ENCODE data around the gene PRKAG2.

PRKAG2 gene

GRCh38 chr7:151738925-151739324 is 138.0 kb downstream of the PRKAG2 start:
- no peak for DNase-seq

GRCh38 chr7:151736403-151736909 is 140.5 kb downstream of the PRKAG2 start:
- DNase-seq, result peak; percentile 97

- no peak for DNase-seq
Measured at GRCh38 chr7:151735851-151736402, 141.0 kb downstream of the PRKAG2 start.

- no peak for DNase-seq
Measured at GRCh38 chr7:151735186-151735850, 141.6 kb downstream of the PRKAG2 start.

- no peak for DNase-seq
Measured at GRCh38 chr7:151732834-151733592, 143.9 kb downstream of the PRKAG2 start.

- no peak for DNase-seq
Measured at GRCh38 chr7:151732292-151732691, 144.6 kb downstream of the PRKAG2 start.

- DNase-seq, result no peak
Measured at GRCh38 chr7:151731022-151731441, 145.9 kb downstream of the PRKAG2 start.

- no peak for DNase-seq
Measured at GRCh38 chr7:151730591-151730990, 146.3 kb downstream of the PRKAG2 start.

- no peak for DNase-seq
Measured at GRCh38 chr7:151729521-151729921, 147.4 kb downstream of the PRKAG2 start.

GRCh38 chr7:151728746-151729145 is 148.2 kb downstream of the PRKAG2 start:
- no peak for DNase-seq

- DNase-seq, result no peak
Measured at GRCh38 chr7:151728286-151728660, 148.6 kb downstream of the PRKAG2 start.

GRCh38 chr7:151727579-151728285 is 149.2 kb downstream of the PRKAG2 start:
- DNase-seq, result peak; percentile 98

GRCh38 chr7:151726652-151727578 is 150.0 kb downstream of the PRKAG2 start:
- DNase-seq, result no peak

- peak; percentile 28 for DNase-seq
Measured at GRCh38 chr7:151725844-151726651, 150.9 kb downstream of the PRKAG2 start.

GRCh38 chr7:151724920-151725584 is 151.9 kb downstream of the PRKAG2 start:
- no peak for DNase-seq

GRCh38 chr7:151724250-151724915 is 152.5 kb downstream of the PRKAG2 start:
- no peak for DNase-seq

- no peak for DNase-seq
Measured at GRCh38 chr7:151723321-151723720, 153.6 kb downstream of the PRKAG2 start.

GRCh38 chr7:151722533-151722932 is 154.4 kb downstream of the PRKAG2 start:
- DNase-seq, result no peak

- no peak for DNase-seq
Measured at GRCh38 chr7:151721694-151722093, 155.2 kb downstream of the PRKAG2 start.

- no peak for DNase-seq
Measured at GRCh38 chr7:151721236-151721635, 155.7 kb downstream of the PRKAG2 start.

All from fibroblast of upper back skin (primary cell).